Keratinocyte (primary cell): Measurements from ENCODE around the gene PACS2. TPM values are rescaled to one million over a fixed set of nuclear protein-coding genes. Genes with fewer than 3 reads are reported as not detected.

ENCODE experiments used
- DNase-seq: peaks from one replicate; pipeline ENCODE4 v3.0.0-alpha.2; 2011; ENCODE audit warnings: low read depth, missing footprints, low spot score
- FAIRE-seq: peaks from 2 replicates; lab custom pipeline; 2011; peaks lifted over from hg19 to GRCh38; lab: Jason Lieb, UNC
- H2AFZ ChIP-seq: 2 replicates; pipeline ENCODE4 v1.6.0; 2012; ENCODE audit warnings: low read length, control low read depth, inconsistent platforms; ENCODE audit not compliant: control insufficient read depth
- H3K27ac ChIP-seq: 2 replicates; pipeline ENCODE4 v1.5.1; 2011; ENCODE audit warnings: low read length; ENCODE audit not compliant: control insufficient read depth, insufficient read depth
- H3K27me3 ChIP-seq: 3 replicates; pipeline ENCODE4 v1.6.0; 2011; ENCODE audit warnings: low read length; ENCODE audit not compliant: control insufficient read depth, insufficient read depth; ENCODE audit errors: extremely low read depth
- H3K36me3 ChIP-seq, 2 experiments: 2 replicates in 1 of 2; 3 replicates in 1 of 2; pipeline ENCODE4 v1.5.1; 2011; ENCODE audit warnings: low read length in 2 of 2, mild to moderate bottlenecking in 1 of 2; ENCODE audit not compliant: control insufficient read depth in 2 of 2, insufficient read depth in 2 of 2; ENCODE audit errors: extremely low read depth in 1 of 2
- H3K4me1 ChIP-seq: 3 replicates; pipeline ENCODE4 v1.5.1; 2011; ENCODE audit warnings: low read length; ENCODE audit not compliant: control insufficient read depth, insufficient read depth; ENCODE audit errors: extremely low read depth
- H3K4me2 ChIP-seq: 3 replicates; pipeline ENCODE4 v1.6.0; 2011; ENCODE audit warnings: low read depth, low read length; ENCODE audit not compliant: control insufficient read depth, insufficient read depth; ENCODE audit errors: extremely low read depth
- H3K4me3 ChIP-seq, 3 experiments: fragments of 200-600 bp in 1 of 3; sonication (generic) in 1 of 3; 2 replicates in 2 of 3; 3 replicates in 1 of 3; pipeline ENCODE4 v1.5.1; 2011 to 2016; ENCODE audit warnings: low read length in 3 of 3, mild to moderate bottlenecking in 3 of 3, control low read depth in 2 of 3, inconsistent platforms in 1 of 3, low read depth in 1 of 3, mixed read lengths in 1 of 3, mixed run types in 1 of 3, moderate library complexity in 1 of 3; ENCODE audit not compliant: control insufficient read depth in 2 of 3, insufficient read depth in 2 of 3; ENCODE audit errors: extremely low read depth in 1 of 3
- H3K79me2 ChIP-seq: 2 replicates; pipeline ENCODE4 v1.6.0; 2012; ENCODE audit warnings: low read length; ENCODE audit not compliant: control insufficient read depth, insufficient read depth
- H3K9ac ChIP-seq: 3 replicates; pipeline ENCODE4 v1.6.0; 2011; ENCODE audit warnings: low read length; ENCODE audit not compliant: control insufficient read depth, insufficient read depth; ENCODE audit errors: extremely low read depth
- H3K9me1 ChIP-seq: 3 replicates; pipeline ENCODE4 v1.6.0; 2011; ENCODE audit warnings: low read length; ENCODE audit not compliant: control insufficient read depth, insufficient read depth; ENCODE audit errors: extremely low read depth
- H3K9me3 ChIP-seq: 2 replicates; pipeline ENCODE4 v1.5.1; 2012; ENCODE audit warnings: low read depth, low read length; ENCODE audit not compliant: control insufficient read depth
- H4K20me1 ChIP-seq: 3 replicates; pipeline ENCODE4 v1.6.0; 2011; ENCODE audit warnings: low read length; ENCODE audit not compliant: control insufficient read depth, insufficient read depth; ENCODE audit errors: extremely low read depth
- EZH2 ChIP-seq: IDR thresholded peaks from one replicate; pipeline ENCODE4 v1.6.1; 2012; ENCODE audit warnings: inconsistent platforms, mild to moderate bottlenecking, low read length, moderate library complexity
- dilution Hi-C: fragments of 300-500 bp; cut with MboI; formaldehyde crosslinking; loops from one replicate; pipeline ENCODE4 v1.7.0; 2020; ENCODE audit warnings: low sequenced_read_pairs; ENCODE audit not compliant: extremely low pct_ligation_motif_present
- polyA plus RNA-seq, 5 experiments: library from polyadenylated mRNA; depleted of rRNA in 3 of 5; stranded (reverse) in 3 of 5; stranded (forward) in 1 of 5; unstranded in 1 of 5; fragments of >200 nt; gene quantifications; 1 replicate in 1 of 5; 2 replicates in 3 of 5; 3 replicates in 1 of 5; pipeline versions ENCODE4 v1.2.1 to v1.2.3, GENCODE V29; 2011 to 2012; ENCODE audit warnings: missing spikeins in 2 of 5, low read depth in 1 of 5, low replicate concordance in 1 of 5
- TF ChIP-seq, protein P1 (sequence below), 3 experiments: IDR thresholded peaks in 1 of 3; conservative IDR thresholded peaks in 1 of 3; optimal IDR thresholded peaks in 1 of 3; 2 replicates in 2 of 3; 3 replicates in 1 of 3; pipeline versions ENCODE3 to v1.5.1; 2011; ENCODE audit warnings: low read length in 3 of 3, mild to moderate bottlenecking in 3 of 3, moderate library complexity in 2 of 3, control low read depth in 1 of 3, inconsistent platforms in 1 of 3; ENCODE audit not compliant: insufficient read depth in 2 of 3; ENCODE audit errors: extremely low read depth in 1 of 3

Gene PACS2
- polyA plus RNA-seq, 1 donor (not counting 4 experiments of a cell fraction or from before 2014, with no cell fraction given), result 11.8 TPM

- Histone ChIP-seq H3K27ac (no peak overlapping the region), H3K9me3 (no peaks in the 10 kb centered on the region), H4K20me1 (peaks cover 8% of the 10 kb centered on the region), H3K9ac (no peak overlapping the region), H3K4me1 (no peaks in the 10 kb centered on the region), H3K4me2 (no peak overlapping the region), H3K27me3 (no peaks in the 10 kb centered on the region), H3K9me1 (no peaks in the 10 kb centered on the region), H2AFZ (no peak overlapping the region), H3K79me2 (peaks cover 2% of the 10 kb centered on the region), H3K36me3 (no peaks in the 10 kb centered on the region), H3K4me3 (no peak overlapping the region)
- FAIRE-seq (no peak), DNase-seq (no peak)
- TF ChIP-seq, protein P1, sequence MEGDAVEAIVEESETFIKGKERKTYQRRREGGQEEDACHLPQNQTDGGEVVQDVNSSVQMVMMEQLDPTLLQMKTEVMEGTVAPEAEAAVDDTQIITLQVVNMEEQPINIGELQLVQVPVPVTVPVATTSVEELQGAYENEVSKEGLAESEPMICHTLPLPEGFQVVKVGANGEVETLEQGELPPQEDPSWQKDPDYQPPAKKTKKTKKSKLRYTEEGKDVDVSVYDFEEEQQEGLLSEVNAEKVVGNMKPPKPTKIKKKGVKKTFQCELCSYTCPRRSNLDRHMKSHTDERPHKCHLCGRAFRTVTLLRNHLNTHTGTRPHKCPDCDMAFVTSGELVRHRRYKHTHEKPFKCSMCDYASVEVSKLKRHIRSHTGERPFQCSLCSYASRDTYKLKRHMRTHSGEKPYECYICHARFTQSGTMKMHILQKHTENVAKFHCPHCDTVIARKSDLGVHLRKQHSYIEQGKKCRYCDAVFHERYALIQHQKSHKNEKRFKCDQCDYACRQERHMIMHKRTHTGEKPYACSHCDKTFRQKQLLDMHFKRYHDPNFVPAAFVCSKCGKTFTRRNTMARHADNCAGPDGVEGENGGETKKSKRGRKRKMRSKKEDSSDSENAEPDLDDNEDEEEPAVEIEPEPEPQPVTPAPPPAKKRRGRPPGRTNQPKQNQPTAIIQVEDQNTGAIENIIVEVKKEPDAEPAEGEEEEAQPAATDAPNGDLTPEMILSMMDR (optimal IDR thresholded peaks at IDR 0.05 in 1 of 3, IDR thresholded peaks at IDR 0.05 in 1 of 3, conservative IDR thresholded peaks at IDR 0.05 in 1 of 3; ENCODE audit: extremely low read depth in 1 of 3, insufficient read depth in 2 of 3, low read length in 3 of 3), result no peak
- TF ChIP-seq EZH2, result no peak
- dilution Hi-C loops, result no loop called here
Observed at GRCh38 chr14:105340821-105341733, 26.5 kb downstream of the PACS2 start.

DNA sequence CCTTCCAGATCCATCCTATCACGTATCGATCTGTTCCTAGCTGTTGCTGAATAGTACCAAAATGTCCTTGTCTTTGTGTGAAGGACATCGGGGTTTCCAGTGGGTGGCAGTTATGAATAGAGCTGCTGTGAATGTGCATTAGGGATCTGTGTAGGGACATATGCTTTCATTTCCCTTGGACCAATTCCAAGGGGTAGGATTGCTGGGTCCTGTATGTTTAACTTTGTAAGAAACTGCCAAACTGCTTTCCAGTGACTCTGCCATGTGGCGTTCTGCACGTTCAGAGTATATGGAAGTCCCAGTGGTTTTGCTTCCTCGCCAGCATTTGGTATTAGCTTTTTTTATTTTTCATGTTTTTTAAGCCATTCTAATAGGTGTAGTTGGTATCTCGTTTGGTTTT is 28.6 kb downstream of the PACS2 start:
- no peaks in the 10 kb centered on the region for H3K4me1 ChIP-seq
- peaks cover 2% of the 10 kb centered on the region for H3K79me2 ChIP-seq
- no peak overlapping the region for H3K4me2 ChIP-seq
- H3K36me3 ChIP-seq, result no peaks in the 10 kb centered on the region
- no peak overlapping the region for H3K9ac ChIP-seq
- H3K27me3 ChIP-seq, result no peaks in the 10 kb centered on the region
- H3K4me3 ChIP-seq, result no peak overlapping the region
- H3K9me1 ChIP-seq, result no peaks in the 10 kb centered on the region
- no peaks in the 10 kb centered on the region for H3K9me3 ChIP-seq
- FAIRE-seq (no peak), DNase-seq (no peak)
- dilution Hi-C loops, result no loop called here
- no peak for TF ChIP-seq EZH2
- TF ChIP-seq, protein P1 (optimal IDR thresholded peaks at IDR 0.05 in 1 of 3, IDR thresholded peaks at IDR 0.05 in 1 of 3, conservative IDR thresholded peaks at IDR 0.05 in 1 of 3; ENCODE audit: extremely low read depth in 1 of 3, insufficient read depth in 2 of 3, low read length in 3 of 3), result no peak
- H4K20me1 ChIP-seq, result peaks cover 6% of the 10 kb centered on the region
- H2AFZ ChIP-seq, result no peak overlapping the region
- H3K27ac ChIP-seq, result no peak overlapping the region
